Hematopoietic multipotent progenitor cell treated with erythropoietin and hydrocortisone succinate and interleukin-3 and kit ligand, for 15 days (in vitro differentiated cells): ENCODE measurements around the gene DNAJC4.
"Not testable (repeated sequence)": the region's sequence is repeated elsewhere in the genome, so short reads cannot be mapped to it uniquely, and the experiment has no call there.

Experiments used
- DNase-seq: peaks from one replicate; pipeline ENCODE4 v3.0.0-alpha.2; 2015; ENCODE audit warnings: low spot score

The DNAJC4 gene

GRCh38 chr11:64245797-64246620, 15.7 kb downstream of the DNAJC4 start:
- DNase-seq, result peak; percentile 52

GRCh38 chr11:64246621-64246870, 16.2 kb downstream of the DNAJC4 start:
- not testable (repeated sequence) for DNase-seq

GRCh38 chr11:64246871-64247728, 16.8 kb downstream of the DNAJC4 start, which contains the start of gene PPP1R14B:
Gene PPP1R14B, minus strand, starts transcription at chr11:64246943. Its CDS starts 270 bp downstream, at chr11:64246673.
- peak; percentile 81 for DNase-seq

- no peak for DNase-seq
Measured at GRCh38 chr11:64247729-64248531, 17.6 kb downstream of the DNAJC4 start.

- DNase-seq, result no peak
Measured at GRCh38 chr11:64248578-64248977, 18.2 kb downstream of the DNAJC4 start.

GRCh38 chr11:64249038-64249437, 18.7 kb downstream of the DNAJC4 start:
- DNase-seq, result no peak

GRCh38 chr11:64249563-64250414, 19.4 kb downstream of the DNAJC4 start:
- DNase-seq, result no peak

- no peak for DNase-seq
Measured at GRCh38 chr11:64250415-64251015, 20.2 kb downstream of the DNAJC4 start.

GRCh38 chr11:64251016-64251752, 20.8 kb downstream of the DNAJC4 start, which contains the start of gene PLCB3:
Gene PLCB3, plus strand, starts transcription at chr11:64251530. Its CDS starts 120 bp downstream, at chr11:64251650.
- peak; percentile 66 for DNase-seq

- no peak for DNase-seq
Measured at GRCh38 chr11:64251753-64252002, 21.3 kb downstream of the DNAJC4 start.

- DNase-seq, result peak; percentile 63
Measured at GRCh38 chr11:64252003-64252872, 21.9 kb downstream of the DNAJC4 start.

GRCh38 chr11:64253043-64253442, 22.7 kb downstream of the DNAJC4 start:
- no peak for DNase-seq

GRCh38 chr11:64253481-64253880, 23.1 kb downstream of the DNAJC4 start:
- peak; percentile 71 for DNase-seq

- DNase-seq, result no peak
Measured at GRCh38 chr11:64254326-64254725, 24.0 kb downstream of the DNAJC4 start.

GRCh38 chr11:64255135-64256128, 25.1 kb downstream of the DNAJC4 start:
- no peak for DNase-seq

GRCh38 chr11:64256300-64256699, 26.0 kb downstream of the DNAJC4 start:
- DNase-seq, result no peak

GRCh38 chr11:64258356-64258755, 28.0 kb downstream of the DNAJC4 start:
- DNase-seq, result no peak

- DNase-seq, result no peak
Measured at GRCh38 chr11:64258946-64259532, 28.7 kb downstream of the DNAJC4 start.
